ENCODE measurements around the gene MFRP.

The MFRP gene

GRCh38 chr11:119319136-119319699 lies 27.3 kb downstream of the MFRP start:
- H3K9me3 ChIP-seq (ENCODE audit: low read length), result no peaks in the 10 kb centered on the region
- peaks cover 36% of the 10 kb centered on the region for H3K4me1 ChIP-seq (ENCODE audit: insufficient read depth, low read length)
- peaks cover 26% of the 10 kb centered on the region for H3K27me3 ChIP-seq (ENCODE audit: insufficient read depth, low read length)
- H3K36me3 ChIP-seq (ENCODE audit: insufficient read depth, low read length), result no peaks in the 10 kb centered on the region
- no peak overlapping the region for H2AFZ ChIP-seq (ENCODE audit: low read depth, low read length)
- H3K4me3 ChIP-seq (ENCODE audit: low read length), result no peak overlapping the region

- H3K36me3 ChIP-seq (ENCODE audit: insufficient read depth, low read length), result no peaks in the 10 kb centered on the region
- H2AFZ ChIP-seq (ENCODE audit: low read depth, low read length), result no peak overlapping the region
- peaks cover 26% of the 10 kb centered on the region for H3K27me3 ChIP-seq (ENCODE audit: insufficient read depth, low read length)
- H3K4me3 ChIP-seq (ENCODE audit: low read length), result no peak overlapping the region
- H3K9me3 ChIP-seq (ENCODE audit: low read length), result no peaks in the 10 kb centered on the region
- H3K4me1 ChIP-seq (ENCODE audit: insufficient read depth, low read length), result peaks cover 36% of the 10 kb centered on the region
These were observed 28.0 kb downstream of the MFRP start for GRCh38 chr11:119318240-119319135.

- H3K4me3 ChIP-seq (ENCODE audit: low read length), result peak overlapping the region; percentile 31
- no peaks in the 10 kb centered on the region for H3K36me3 ChIP-seq (ENCODE audit: insufficient read depth, low read length)
- H3K9me3 ChIP-seq (ENCODE audit: low read length), result no peaks in the 10 kb centered on the region
- peak overlapping the region; percentile 37 for H2AFZ ChIP-seq (ENCODE audit: low read depth, low read length)
- H3K27me3 ChIP-seq (ENCODE audit: insufficient read depth, low read length), result peaks cover 26% of the 10 kb centered on the region
- peaks cover 36% of the 10 kb centered on the region for H3K4me1 ChIP-seq (ENCODE audit: insufficient read depth, low read length)
These were observed 28.8 kb downstream of the MFRP start for GRCh38 chr11:119317592-119318239.

DNA sequence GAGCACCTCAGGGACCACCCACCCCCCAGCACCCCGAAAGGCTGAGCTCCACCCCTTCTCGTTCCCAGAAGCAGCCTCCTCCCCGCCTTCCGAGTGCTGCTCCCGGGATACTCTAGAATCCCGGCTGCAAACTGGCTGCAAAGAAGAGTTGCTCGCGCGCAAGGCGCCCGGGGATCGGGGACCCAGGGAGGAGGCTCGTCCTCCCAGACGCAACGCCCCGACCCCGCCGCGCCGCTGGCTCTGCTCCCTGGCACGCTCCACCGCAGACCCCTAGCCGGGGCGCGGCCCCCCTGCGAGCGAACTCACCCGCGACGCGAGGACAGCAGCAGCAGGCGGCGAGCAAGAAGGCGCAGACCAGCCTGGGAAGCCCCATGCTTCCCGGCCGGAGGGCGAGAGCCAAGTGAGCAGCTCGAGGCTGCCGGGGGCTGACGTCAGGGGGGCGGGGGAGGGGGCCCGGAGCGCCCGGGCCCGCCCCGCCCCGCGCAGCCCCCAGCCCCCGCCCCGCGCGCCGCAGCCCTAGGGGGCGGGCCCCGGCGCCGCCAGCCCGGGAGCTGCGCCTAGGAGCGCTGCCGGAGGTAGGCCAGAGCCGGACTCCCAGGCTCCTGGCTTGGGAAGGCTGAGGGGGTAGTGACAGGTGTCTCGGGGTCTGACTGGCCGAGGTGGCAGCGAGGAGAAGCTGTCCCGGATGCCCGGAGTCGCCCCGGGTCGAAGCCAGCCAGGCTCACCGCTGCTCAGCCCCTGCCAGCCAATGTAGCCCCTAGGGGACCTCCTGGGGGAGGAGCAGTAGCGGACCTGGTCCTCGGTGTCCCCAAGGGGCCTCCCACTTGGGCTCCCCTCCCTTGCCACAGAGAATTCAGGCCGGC lies 29.5 kb downstream of the MFRP start, which contains the start of gene MCAM:
Gene MCAM, minus strand, starts transcription at position 402 of the 863 bp plus-strand sequence. Its CDS starts 29 bp downstream, at position 373.
- Histone ChIP-seq H2AFZ (ENCODE audit: low read depth, low read length) (peak within 1 kb of the TSS; percentile 87), H3K36me3 (ENCODE audit: insufficient read depth, low read length) (no peaks in the 10 kb centered on the region), H3K9me3 (ENCODE audit: low read length) (no peaks in the 10 kb centered on the region), H3K4me3 (ENCODE audit: low read length) (peak within 1 kb of the TSS; percentile 58), H3K4me1 (ENCODE audit: insufficient read depth, low read length) (peaks cover 36% of the 10 kb centered on the region), H3K27me3 (ENCODE audit: insufficient read depth, low read length) (peaks cover 26% of the 10 kb centered on the region)

GRCh38 chr11:119316016-119316728 lies 30.3 kb downstream of the MFRP start:
- Histone ChIP-seq H3K9me3 (ENCODE audit: low read length) (no peaks in the 10 kb centered on the region), H3K4me1 (ENCODE audit: insufficient read depth, low read length) (peaks cover 36% of the 10 kb centered on the region), H3K4me3 (ENCODE audit: low read length) (peak overlapping the region; percentile 58), H3K27me3 (ENCODE audit: insufficient read depth, low read length) (peaks cover 26% of the 10 kb centered on the region), H2AFZ (ENCODE audit: low read depth, low read length) (peak overlapping the region; percentile 87), H3K36me3 (ENCODE audit: insufficient read depth, low read length) (no peaks in the 10 kb centered on the region)

DNA sequence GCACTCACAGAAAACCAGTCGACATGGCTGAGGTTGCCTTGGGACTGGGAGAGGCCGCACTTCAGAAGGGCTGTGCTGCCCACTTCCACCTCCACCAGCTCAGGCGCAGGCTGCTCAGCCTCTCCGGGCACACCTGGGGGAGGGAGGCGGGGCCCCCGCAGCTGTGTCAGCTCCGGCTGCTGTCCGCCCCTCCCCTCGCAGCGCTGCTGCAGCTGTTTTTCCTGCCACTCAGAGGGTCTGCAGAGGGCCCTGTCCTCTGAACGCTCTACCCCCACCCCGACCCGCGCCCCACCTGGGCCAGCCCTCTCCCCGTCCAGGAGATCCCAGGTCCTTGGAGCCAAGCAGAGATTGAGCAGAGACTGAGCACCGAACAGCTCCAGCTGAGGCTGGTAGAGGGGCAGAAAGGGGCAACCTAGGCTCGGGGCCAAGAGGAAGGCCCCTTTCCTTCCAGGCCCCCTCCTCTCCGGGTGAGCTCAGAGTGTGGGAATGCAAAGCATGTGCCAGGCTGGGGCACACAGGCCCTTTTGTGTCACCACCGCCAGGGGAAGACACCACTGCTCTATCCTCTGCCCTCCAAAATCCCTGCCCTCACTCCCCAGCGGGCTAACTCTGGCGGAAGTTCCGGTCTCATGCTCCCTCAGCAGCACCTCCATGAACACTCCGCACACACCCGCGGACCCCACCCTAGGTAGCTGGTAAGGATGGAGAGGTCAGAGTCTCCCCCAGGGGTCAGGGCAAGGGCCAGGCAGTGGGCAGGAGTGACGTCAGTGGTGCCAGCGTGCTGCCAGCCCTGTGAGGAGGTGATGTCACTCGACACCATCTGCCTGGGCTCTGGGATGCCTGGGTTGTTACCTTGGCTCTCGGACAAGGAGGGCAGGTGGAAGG lies 31.1 kb downstream of the MFRP start:
- H3K36me3 ChIP-seq (ENCODE audit: insufficient read depth, low read length), result no peaks in the 10 kb centered on the region
- H3K9me3 ChIP-seq (ENCODE audit: low read length), result no peaks in the 10 kb centered on the region
- peaks cover 33% of the 10 kb centered on the region for H3K4me1 ChIP-seq (ENCODE audit: insufficient read depth, low read length)
- peaks cover 26% of the 10 kb centered on the region for H3K27me3 ChIP-seq (ENCODE audit: insufficient read depth, low read length)
- no peak overlapping the region for H2AFZ ChIP-seq (ENCODE audit: low read depth, low read length)
- H3K4me3 ChIP-seq (ENCODE audit: low read length), result peak overlapping the region; percentile 58

DNA sequence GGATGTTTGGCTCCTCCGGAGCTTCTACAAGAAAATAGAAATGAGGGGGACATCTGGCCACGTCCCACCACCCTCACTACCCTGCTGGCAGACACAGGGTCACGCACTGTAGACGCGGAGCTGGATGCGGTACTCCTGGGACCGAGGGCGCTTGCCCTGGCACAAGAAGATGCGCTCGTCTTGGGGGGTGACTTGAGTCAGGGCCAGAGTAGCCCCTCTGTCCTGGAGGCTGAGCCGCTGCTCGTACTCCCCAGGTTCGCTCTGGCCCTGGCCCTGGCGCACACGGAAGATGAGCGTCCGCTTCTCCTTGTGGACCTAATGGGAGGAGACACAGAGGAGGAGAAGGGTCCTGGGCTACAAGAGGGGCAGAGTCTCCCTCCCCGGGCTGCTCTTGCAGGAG lies 31.8 kb downstream of the MFRP start:
- H3K27me3 ChIP-seq (ENCODE audit: insufficient read depth, low read length), result peaks cover 26% of the 10 kb centered on the region

DNA sequence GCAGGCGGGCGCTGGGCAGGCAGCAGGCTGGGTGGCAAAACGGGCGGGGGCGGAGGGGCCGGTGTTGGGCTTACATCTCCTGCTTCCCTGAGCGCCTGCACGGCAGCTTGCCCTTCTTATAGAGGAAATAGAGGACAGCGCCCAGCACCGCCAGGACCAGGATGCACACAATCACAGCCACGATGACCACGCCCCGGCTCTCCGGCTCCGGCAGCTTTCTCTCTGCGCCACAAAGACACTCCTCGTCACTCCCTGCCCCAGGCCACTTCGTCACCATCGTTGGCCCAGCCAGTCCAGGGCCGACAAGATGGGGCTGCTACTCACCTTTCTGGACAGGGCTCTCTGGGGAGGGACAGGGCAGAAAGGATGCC lies 35.8 kb downstream of the MFRP start:
- H2AFZ ChIP-seq (ENCODE audit: low read depth, low read length), result no peak overlapping the region
- peaks cover 11% of the 10 kb centered on the region for H3K4me1 ChIP-seq (ENCODE audit: insufficient read depth, low read length)
- no peaks in the 10 kb centered on the region for H3K9me3 ChIP-seq (ENCODE audit: low read length)
- H3K36me3 ChIP-seq (ENCODE audit: insufficient read depth, low read length), result peaks cover 6% of the 10 kb centered on the region
- H3K27me3 ChIP-seq (ENCODE audit: insufficient read depth, low read length), result peaks cover 10% of the 10 kb centered on the region
- no peak overlapping the region for H3K4me3 ChIP-seq (ENCODE audit: low read length)

More for the DNA sequence above, 31.8 kb downstream of the MFRP start:
- Histone ChIP-seq H3K4me1 (ENCODE audit: insufficient read depth, low read length) (peaks cover 28% of the 10 kb centered on the region), H3K4me3 (ENCODE audit: low read length) (no peak overlapping the region), H3K9me3 (ENCODE audit: low read length) (no peaks in the 10 kb centered on the region), H2AFZ (ENCODE audit: low read depth, low read length) (no peak overlapping the region), H3K36me3 (ENCODE audit: insufficient read depth, low read length) (no peaks in the 10 kb centered on the region)

GRCh38 chr11:119309953-119310681 lies 36.4 kb downstream of the MFRP start:
- Histone ChIP-seq H3K36me3 (ENCODE audit: insufficient read depth, low read length) (peaks cover 9% of the 10 kb centered on the region), H3K27me3 (ENCODE audit: insufficient read depth, low read length) (peaks cover 5% of the 10 kb centered on the region), H3K4me1 (ENCODE audit: insufficient read depth, low read length) (peaks cover 6% of the 10 kb centered on the region), H3K4me3 (ENCODE audit: low read length) (no peak overlapping the region), H2AFZ (ENCODE audit: low read depth, low read length) (no peak overlapping the region), H3K9me3 (ENCODE audit: low read length) (no peaks in the 10 kb centered on the region)

DNA sequence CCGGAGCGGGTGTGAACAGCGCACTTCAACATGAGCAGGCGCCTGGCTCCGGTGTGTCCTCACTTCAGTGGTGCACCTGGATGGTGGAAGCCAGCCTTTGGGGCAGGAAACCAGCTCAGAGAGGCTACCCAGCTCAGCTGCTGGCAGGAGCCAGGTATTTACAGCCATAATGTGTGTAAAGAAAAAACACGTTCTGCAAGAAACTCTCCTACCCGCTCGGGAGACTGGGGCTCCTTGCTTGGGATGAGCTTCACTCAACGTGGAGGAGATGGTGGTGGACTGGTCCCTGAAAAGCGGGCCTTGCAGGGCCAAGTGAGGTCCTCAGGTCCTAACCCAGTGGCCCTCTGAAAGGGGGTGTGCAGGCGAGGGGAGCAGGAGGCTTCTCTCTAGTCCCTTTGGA lies 37.1 kb downstream of the MFRP start:
- H3K27me3 ChIP-seq (ENCODE audit: insufficient read depth, low read length), result no peaks in the 10 kb centered on the region
- H3K36me3 ChIP-seq (ENCODE audit: insufficient read depth, low read length), result peaks cover 12% of the 10 kb centered on the region
- peaks cover 6% of the 10 kb centered on the region for H3K4me1 ChIP-seq (ENCODE audit: insufficient read depth, low read length)
- no peak overlapping the region for H2AFZ ChIP-seq (ENCODE audit: low read depth, low read length)
- no peak overlapping the region for H3K4me3 ChIP-seq (ENCODE audit: low read length)
- H3K9me3 ChIP-seq (ENCODE audit: low read length), result no peaks in the 10 kb centered on the region

DNA sequence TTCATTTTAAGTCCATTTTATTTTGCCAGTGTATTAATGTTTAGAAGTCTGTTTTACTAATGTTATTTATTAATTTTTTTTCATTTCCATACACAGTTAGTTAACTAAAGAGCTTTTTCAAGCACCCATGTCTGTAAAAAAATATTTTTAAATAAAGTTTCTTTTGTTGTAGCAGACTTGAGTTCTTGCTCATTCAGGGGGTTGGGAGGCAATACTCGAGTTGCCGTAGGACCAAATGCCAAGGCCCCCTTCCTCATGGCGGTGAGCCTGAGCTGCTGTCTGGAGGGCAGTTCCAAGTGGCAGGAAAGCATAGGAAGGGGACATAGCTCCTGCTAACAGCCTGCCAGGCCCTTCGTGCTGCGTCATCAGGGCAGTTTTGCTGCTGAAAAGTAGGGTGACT lies 38.5 kb downstream of the MFRP start:
- Histone ChIP-seq H3K4me3 (ENCODE audit: low read length) (no peak overlapping the region), H3K36me3 (ENCODE audit: insufficient read depth, low read length) (peaks cover 25% of the 10 kb centered on the region), H2AFZ (ENCODE audit: low read depth, low read length) (no peak overlapping the region), H3K4me1 (ENCODE audit: insufficient read depth, low read length) (peaks cover 6% of the 10 kb centered on the region), H3K9me3 (ENCODE audit: low read length) (no peaks in the 10 kb centered on the region), H3K27me3 (ENCODE audit: insufficient read depth, low read length) (no peaks in the 10 kb centered on the region)
